OCI-LY3 (cell line): ENCODE measurements around the gene COMMD2.

ENCODE experiments used
- CTCF ChIP-seq: fragments of 200-600, 300-600 bp; sonication (generic); IDR thresholded peaks from 2 replicates; pipeline ENCODE4 v1.5.1; 2014; ENCODE audit warnings: antibody characterized with exemption, low read length, low read depth
- EZH2phosphoT487 ChIP-seq: fragments of 200-600 bp; shearing (Covaris generic); IDR thresholded peaks from 2 replicates; pipeline ENCODE4 v1.6.1; 2018; ENCODE audit warnings: antibody characterized with exemption, mixed run types, low read depth

- TF ChIP-seq CTCF (no peak), EZH2phosphoT487 (no peak)
Observed at GRCh38 chr3:149701206-149701976, 50.9 kb downstream of the COMMD2 start.
